K562 (cell line): ENCODE results near the gene CRTC3. TPM values are rescaled to one million over a fixed set of nuclear protein-coding genes. Genes with fewer than 3 reads are reported as not detected.

Experiments used
- CREB3L1 ChIP-seq: fragments of 450-650 bp; IDR thresholded peaks from 2 replicates; pipeline ENCODE4 v1.6.1; 2014; ENCODE audit warnings: low read depth, mild to moderate bottlenecking, moderate library complexity, borderline replicate concordance
- FOXK2 ChIP-seq, 2 experiments: fragments of 450-650 bp; IDR thresholded peaks in 1 of 2; conservative IDR thresholded peaks in 1 of 2; 2 replicates each; pipeline ENCODE4 v1.6.1; 2016; ENCODE audit warnings: low read depth in 2 of 2, mild to moderate bottlenecking in 1 of 2
- KDM1A ChIP-seq, 2 experiments: fragments of 450-650 bp; IDR thresholded peaks; 2 replicates each; pipeline ENCODE4 v1.6.1; 2016; ENCODE audit warnings: mild to moderate bottlenecking in 2 of 2
- STAT5A ChIP-seq: IDR thresholded peaks from 2 replicates; pipeline ENCODE4 v1.6.1; 2012; ENCODE audit warnings: low read length, inconsistent platforms, borderline replicate concordance
- TRIM24 ChIP-seq, 2 experiments: fragments of 450-650 bp; IDR thresholded peaks; 2 replicates each; pipeline ENCODE4 v1.6.1; 2016
- UBTF ChIP-seq, 2 experiments: IDR thresholded peaks; 2 replicates each; pipeline ENCODE4 v1.6.1; 2012; ENCODE audit warnings: improper control_type of control experiment in 2 of 2, low read depth in 2 of 2, low read length in 2 of 2, borderline replicate concordance in 1 of 2
- ZMIZ1 ChIP-seq, 2 experiments: fragments of 150-350 bp in 1 of 2; IDR thresholded peaks; 2 replicates each; pipeline ENCODE4 v1.6.1; 2012 to 2016; ENCODE audit warnings: low read depth in 2 of 2, low read length in 2 of 2, mild to moderate bottlenecking in 1 of 2, moderate library complexity in 1 of 2
- polyA plus RNA-seq, 8 experiments: library from polyadenylated mRNA; depleted of rRNA in 4 of 8; stranded (reverse) in 5 of 8; unstranded in 3 of 8; fragments of >200 nt; fragmentation: Nextera tagmentation in 2 of 8; fragmentation: Illumina TruSeq in 1 of 8; extraction: Ambion mirVana in 2 of 8; extraction: Trizol in 1 of 8; gene quantifications; 2 replicates each; pipeline versions ENCODE4 v1.2.1 to v1.2.3, GENCODE V29; 2011 to 2014; ENCODE audit warnings: inconsistent platforms in 1 of 8, missing spikeins in 1 of 8
- total RNA-seq, 7 experiments: library from RNA; depleted of rRNA in 6 of 7; stranded (reverse); fragments of >200 nt in 6 of 7; fragmentation: Illumina TruSeq in 2 of 7; extraction: Trizol in 2 of 7; gene quantifications; 2 replicates each; pipeline versions ENCODE4 v1.2.1 to v1.2.3, GENCODE V29; 2011 to 2021; ENCODE audit warnings: low replicate concordance in 1 of 7
- TF ChIP-seq, protein P1 (sequence below): fragments of 450-650 bp; IDR thresholded peaks from 2 replicates; pipeline ENCODE4 v1.6.1; 2017; ENCODE audit warnings: mild to moderate bottlenecking, moderate library complexity

CRTC3 gene
- total and polyA plus RNA-seq, 9 of the 15 experiments (the other 6 are each of a cell fraction or from before 2014, with no cell fraction given) = 1.2 to 19.0 (median 11.6) TPM

DNA sequence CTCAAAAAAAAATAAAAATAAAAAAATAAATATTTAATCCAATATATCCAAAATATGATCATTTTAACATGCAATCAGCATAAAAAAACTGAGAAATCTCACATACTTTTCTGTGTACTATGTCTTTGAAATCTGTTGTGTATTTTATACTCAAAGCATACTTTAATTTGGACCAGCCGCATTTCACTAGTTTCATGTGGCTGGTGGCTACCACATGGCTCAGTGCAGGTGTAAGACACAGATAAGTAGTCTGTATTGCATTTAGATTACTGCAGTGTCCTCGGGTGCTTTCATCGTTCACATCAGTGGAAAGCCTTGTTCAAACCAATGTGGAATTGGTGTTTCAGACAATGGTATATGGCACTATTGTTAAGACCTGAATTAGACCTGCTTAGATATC, 11.0 kb downstream of the CRTC3 start (continued):
- TF ChIP-seq, protein P1, sequence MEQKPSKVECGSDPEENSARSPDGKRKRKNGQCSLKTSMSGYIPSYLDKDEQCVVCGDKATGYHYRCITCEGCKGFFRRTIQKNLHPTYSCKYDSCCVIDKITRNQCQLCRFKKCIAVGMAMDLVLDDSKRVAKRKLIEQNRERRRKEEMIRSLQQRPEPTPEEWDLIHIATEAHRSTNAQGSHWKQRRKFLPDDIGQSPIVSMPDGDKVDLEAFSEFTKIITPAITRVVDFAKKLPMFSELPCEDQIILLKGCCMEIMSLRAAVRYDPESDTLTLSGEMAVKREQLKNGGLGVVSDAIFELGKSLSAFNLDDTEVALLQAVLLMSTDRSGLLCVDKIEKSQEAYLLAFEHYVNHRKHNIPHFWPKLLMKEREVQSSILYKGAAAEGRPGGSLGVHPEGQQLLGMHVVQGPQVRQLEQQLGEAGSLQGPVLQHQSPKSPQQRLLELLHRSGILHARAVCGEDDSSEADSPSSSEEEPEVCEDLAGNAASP = no peak
- TF ChIP-seq FOXK2 (conservative IDR thresholded peaks at IDR 0.05 in 1 of 2, IDR thresholded peaks at IDR 0.05 in 1 of 2; ENCODE audit: low read depth in 2 of 2) (peak in 1 of 2 experiments; percentile 44; a peak in 2 of 4 replicates), UBTF (IDR thresholded peaks at IDR 0.05; ENCODE audit: borderline replicate concordance in 1 of 2, low read depth in 2 of 2, low read length in 2 of 2) (0 out of 4 replicates have a peak, but pooled peaks of 1 of the 2 experiments have one; percentile 31), ZMIZ1 (IDR thresholded peaks at IDR 0.05; ENCODE audit: low read depth in 2 of 2, low read length in 2 of 2) (peak in 1 of 2 experiments; percentile 70; a peak in 1 of 4 replicates), TRIM24 (IDR thresholded peaks at IDR 0.05) (peak; percentile 51 to 76; a peak in 3 of 4 replicates), KDM1A (IDR thresholded peaks at IDR 0.05) (0 out of 4 replicates have a peak, but pooled peaks of 1 of the 2 experiments have one; percentile 25), CREB3L1 (no peak), STAT5A (peak; percentile 80; the same call in 1 of the 2 replicates)
